Kidney epithelial cell (primary cell): ENCODE data around the gene SLC8A1. TPM values are rescaled to one million over a fixed set of nuclear protein-coding genes. Genes with fewer than 3 reads are reported as not detected.

Source experiments
- DNase-seq: peaks from one replicate; pipeline ENCODE4 v3.0.0-alpha.2; 2010; ENCODE audit warnings: low read depth
- H3K27me3 ChIP-seq: 2 replicates; pipeline ENCODE4 v1.6.0; 2011; ENCODE audit warnings: low read length; ENCODE audit not compliant: control insufficient read depth, insufficient read depth
- H3K36me3 ChIP-seq: 2 replicates; pipeline ENCODE4 v1.5.1; 2011; ENCODE audit warnings: low read length; ENCODE audit not compliant: control insufficient read depth, insufficient read depth
- H3K4me3 ChIP-seq: 2 replicates; pipeline ENCODE4 v1.5.1; 2011; ENCODE audit warnings: low read depth, mild to moderate bottlenecking, control low read depth, low read length
- total RNA-seq: library from RNA; depleted of rRNA; stranded (reverse); fragments of >200 nt; gene quantifications from 2 replicates; pipeline ENCODE4 v1.2.3, GENCODE V29; 2015
- TF ChIP-seq, protein P1 (sequence below): IDR thresholded peaks from 2 replicates; pipeline ENCODE4 v1.5.1; 2011; ENCODE audit warnings: mild to moderate bottlenecking, moderate library complexity, low read length, control low read depth, inconsistent platforms; ENCODE audit not compliant: insufficient read depth, poor library complexity, severe bottlenecking

SLC8A1 gene
- total RNA-seq, 1 donor from 2014 or later: 3.2 TPM

DNA sequence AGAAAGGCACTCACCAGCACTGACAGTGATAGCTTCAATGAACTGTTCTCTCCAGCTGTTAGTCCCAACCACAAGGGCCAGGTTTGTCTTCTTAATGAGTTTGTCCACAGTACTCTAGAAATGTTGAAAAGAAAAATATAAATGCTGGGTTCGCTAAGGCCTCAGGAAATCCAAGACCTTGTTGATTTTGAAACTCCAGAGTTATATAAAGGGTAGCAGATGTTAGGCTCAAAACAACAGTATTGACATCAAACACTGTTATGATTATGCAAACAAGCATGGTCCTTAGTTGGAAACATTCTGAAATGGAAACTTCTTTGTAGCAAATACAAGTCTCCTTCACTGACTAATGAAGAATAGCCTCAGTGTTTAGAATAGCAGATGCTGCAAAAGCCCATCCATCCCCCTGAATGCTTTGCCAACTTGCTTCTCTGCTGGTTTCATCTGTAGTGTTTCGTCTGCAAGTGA, 291.1 kb downstream of the SLC8A1 start:
- no peak for DNase-seq
- H3K4me3 ChIP-seq: no peak overlapping the region
- TF ChIP-seq, protein P1, sequence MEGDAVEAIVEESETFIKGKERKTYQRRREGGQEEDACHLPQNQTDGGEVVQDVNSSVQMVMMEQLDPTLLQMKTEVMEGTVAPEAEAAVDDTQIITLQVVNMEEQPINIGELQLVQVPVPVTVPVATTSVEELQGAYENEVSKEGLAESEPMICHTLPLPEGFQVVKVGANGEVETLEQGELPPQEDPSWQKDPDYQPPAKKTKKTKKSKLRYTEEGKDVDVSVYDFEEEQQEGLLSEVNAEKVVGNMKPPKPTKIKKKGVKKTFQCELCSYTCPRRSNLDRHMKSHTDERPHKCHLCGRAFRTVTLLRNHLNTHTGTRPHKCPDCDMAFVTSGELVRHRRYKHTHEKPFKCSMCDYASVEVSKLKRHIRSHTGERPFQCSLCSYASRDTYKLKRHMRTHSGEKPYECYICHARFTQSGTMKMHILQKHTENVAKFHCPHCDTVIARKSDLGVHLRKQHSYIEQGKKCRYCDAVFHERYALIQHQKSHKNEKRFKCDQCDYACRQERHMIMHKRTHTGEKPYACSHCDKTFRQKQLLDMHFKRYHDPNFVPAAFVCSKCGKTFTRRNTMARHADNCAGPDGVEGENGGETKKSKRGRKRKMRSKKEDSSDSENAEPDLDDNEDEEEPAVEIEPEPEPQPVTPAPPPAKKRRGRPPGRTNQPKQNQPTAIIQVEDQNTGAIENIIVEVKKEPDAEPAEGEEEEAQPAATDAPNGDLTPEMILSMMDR: no peak
- no peaks in the 10 kb centered on the region for H3K27me3 ChIP-seq
- no peaks in the 10 kb centered on the region for H3K36me3 ChIP-seq

DNA sequence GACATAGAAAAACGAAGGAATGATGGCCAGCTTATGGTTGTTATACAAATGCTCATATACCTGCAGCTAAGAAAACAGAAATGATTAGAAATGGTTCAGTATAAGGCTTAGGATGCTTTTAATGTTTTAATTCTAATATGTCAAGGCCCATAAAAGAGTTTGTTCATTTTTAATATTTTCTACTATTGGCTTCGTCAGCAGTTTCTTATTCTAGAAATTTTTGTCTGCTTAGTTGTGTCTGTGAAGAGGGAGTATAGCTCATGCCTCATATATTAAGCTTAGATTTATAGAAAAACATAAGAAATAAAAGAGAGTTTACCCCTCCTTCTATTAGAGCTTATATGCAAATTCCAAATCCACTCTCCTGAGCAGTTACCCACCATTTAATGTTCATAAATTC, 292.6 kb downstream of the SLC8A1 start:
- Histone ChIP-seq H3K4me3 (no peak overlapping the region), H3K36me3 (no peaks in the 10 kb centered on the region), H3K27me3 (no peaks in the 10 kb centered on the region)
- DNase-seq: no peak
- TF ChIP-seq, protein P1: no peak

DNA sequence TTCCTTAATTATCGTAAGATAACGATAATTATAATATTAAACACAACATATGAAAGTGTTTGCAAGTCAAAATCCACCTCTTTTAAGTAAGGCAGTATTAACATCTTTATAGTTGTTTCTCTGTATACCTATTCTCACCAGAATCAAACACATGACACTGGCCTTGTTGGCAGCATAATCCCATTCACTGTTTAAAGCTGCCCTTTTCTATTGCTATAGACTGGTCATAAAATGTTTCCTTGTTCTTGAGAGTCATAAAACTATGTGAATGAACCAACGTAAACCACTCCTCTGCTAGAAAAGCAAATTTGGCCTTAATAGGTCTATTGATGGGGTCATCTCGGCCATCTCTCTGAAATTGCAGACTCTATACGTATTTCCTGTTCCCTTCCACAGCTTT, 293.1 kb downstream of the SLC8A1 start:
- DNase-seq: no peak
- TF ChIP-seq, protein P1: no peak
- Histone ChIP-seq H3K27me3 (no peaks in the 10 kb centered on the region), H3K36me3 (no peaks in the 10 kb centered on the region), H3K4me3 (no peak overlapping the region)

DNA sequence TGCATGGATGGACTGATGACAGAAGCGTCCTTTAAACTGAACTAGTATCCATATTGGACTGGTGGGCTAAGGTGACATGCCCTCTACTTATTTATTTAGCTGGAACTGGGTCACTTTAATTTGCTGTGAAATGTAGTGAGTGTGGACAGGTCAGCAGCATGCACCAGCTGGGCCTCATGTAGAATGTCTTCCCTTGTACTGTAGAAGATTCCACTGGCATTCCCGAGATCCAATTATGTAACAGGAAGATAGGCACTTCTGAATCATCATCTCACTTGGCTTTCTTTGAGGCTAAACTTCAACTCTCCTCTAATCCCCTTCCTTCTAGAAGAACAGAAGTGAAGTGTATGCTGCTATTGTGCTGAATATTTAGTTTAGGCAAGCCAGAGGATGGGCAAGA, 296.2 kb downstream of the SLC8A1 start:
- H3K4me3 ChIP-seq: no peak overlapping the region

DNA sequence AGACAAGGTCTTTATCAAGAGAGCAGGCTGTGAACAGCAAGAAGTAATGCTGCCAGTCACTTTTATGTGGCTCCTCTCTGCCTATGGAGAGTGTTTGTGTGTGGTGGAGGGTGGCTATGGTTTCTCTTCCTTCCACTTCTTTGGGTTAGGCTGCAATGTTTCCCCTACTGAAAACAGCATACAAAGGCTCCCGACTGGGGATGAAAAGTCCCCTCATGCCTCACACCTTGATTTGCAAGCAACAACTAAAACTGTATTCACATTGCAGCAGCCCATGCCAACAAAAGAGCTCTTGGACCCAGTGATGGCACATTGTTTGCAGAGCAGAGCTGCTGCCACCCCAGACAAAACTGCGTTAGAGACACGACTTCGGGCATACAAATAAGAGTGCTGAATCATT, 301.6 kb downstream of the SLC8A1 start:
- Histone ChIP-seq H3K4me3 (no peak overlapping the region), H3K27me3 (no peaks in the 10 kb centered on the region), H3K36me3 (no peaks in the 10 kb centered on the region)
- DNase-seq: no peak
- TF ChIP-seq, protein P1: no peak

More for the DNA sequence above, 296.2 kb downstream of the SLC8A1 start:
- TF ChIP-seq, protein P1: no peak
- Histone ChIP-seq H3K36me3 (no peaks in the 10 kb centered on the region), H3K27me3 (no peaks in the 10 kb centered on the region)
- no peak for DNase-seq

DNA sequence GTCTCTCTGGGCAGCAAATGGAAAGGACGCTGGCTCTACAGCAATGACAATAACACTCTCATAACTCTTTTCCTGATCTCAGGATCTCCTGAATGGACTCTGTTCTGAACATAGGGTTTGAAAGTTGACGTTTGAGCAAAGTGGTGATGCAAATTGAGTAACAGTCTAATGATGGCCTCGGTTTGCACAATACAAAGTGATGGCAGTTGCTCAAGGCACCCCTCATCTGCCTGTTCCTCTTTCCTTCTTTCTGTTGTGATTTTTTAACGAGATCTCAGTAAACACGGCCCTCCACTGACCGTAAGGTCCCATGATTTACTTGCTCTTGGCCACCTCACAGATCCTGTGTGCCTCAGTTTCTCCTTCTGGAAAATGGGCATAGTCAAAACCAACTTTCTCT, 303.6 kb downstream of the SLC8A1 start:
- Histone ChIP-seq H3K27me3 (no peaks in the 10 kb centered on the region), H3K4me3 (no peak overlapping the region), H3K36me3 (no peaks in the 10 kb centered on the region)
- TF ChIP-seq, protein P1: no peak
- DNase-seq: no peak
